ENCODE measurements around the gene SUPT3H.
A peak's percentile ranks its signal among the peaks of the same experiment; 100 is the strongest.

The SUPT3H gene

GRCh38 chr6:45377554-45378333 lies at the start of gene SUPT3H:
Gene SUPT3H, minus strand, starts transcription at chr6:45377934.
- peak; percentile 69 for DNase-seq (ENCODE audit: low spot score)

GRCh38 chr6:45426251-45426650 lies 48.5 kb upstream of the SUPT3H start:
- no peak for DNase-seq (ENCODE audit: low spot score)

- no peak for DNase-seq (ENCODE audit: low spot score)
These were observed 46.7 kb upstream of the SUPT3H start for GRCh38 chr6:45424451-45424861.

GRCh38 chr6:45423824-45424450 lies 46.2 kb upstream of the SUPT3H start:
- DNase-seq (ENCODE audit: low spot score): no peak

- peak; percentile 21 for DNase-seq (ENCODE audit: low spot score)
These were observed 45.5 kb upstream of the SUPT3H start for GRCh38 chr6:45423111-45423823.

GRCh38 chr6:45422503-45423110 lies 44.9 kb upstream of the SUPT3H start:
- DNase-seq (ENCODE audit: low spot score): no peak

- DNase-seq (ENCODE audit: low spot score): peak; percentile 42
These were observed 44.2 kb upstream of the SUPT3H start for GRCh38 chr6:45421709-45422502.

- peak; percentile 27 for DNase-seq (ENCODE audit: low spot score)
These were observed 43.4 kb upstream of the SUPT3H start for GRCh38 chr6:45420909-45421708.

- DNase-seq (ENCODE audit: low spot score): no peak
These were observed 42.6 kb upstream of the SUPT3H start for GRCh38 chr6:45420083-45420908.

- peak; percentile 46 for DNase-seq (ENCODE audit: low spot score)
These were observed 41.9 kb upstream of the SUPT3H start for GRCh38 chr6:45419571-45420082.

GRCh38 chr6:45417436-45417835 lies 39.7 kb upstream of the SUPT3H start:
- no peak for DNase-seq (ENCODE audit: low spot score)

- DNase-seq (ENCODE audit: low spot score): no peak
These were observed 39.0 kb upstream of the SUPT3H start for GRCh38 chr6:45416700-45417099.

GRCh38 chr6:45415788-45416518 lies 38.2 kb upstream of the SUPT3H start:
- DNase-seq (ENCODE audit: low spot score): no peak

- no peak for DNase-seq (ENCODE audit: low spot score)
These were observed 37.6 kb upstream of the SUPT3H start for GRCh38 chr6:45415315-45415714.

- no peak for DNase-seq (ENCODE audit: low spot score)
These were observed 34.2 kb upstream of the SUPT3H start for GRCh38 chr6:45411959-45412358.

- no peak for DNase-seq (ENCODE audit: low spot score)
These were observed 22.3 kb upstream of the SUPT3H start for GRCh38 chr6:45400021-45400420.

GRCh38 chr6:45398075-45398813 lies 20.5 kb upstream of the SUPT3H start:
- DNase-seq (ENCODE audit: low spot score): no peak

- no peak for DNase-seq (ENCODE audit: low spot score)
These were observed 16.9 kb upstream of the SUPT3H start for GRCh38 chr6:45394586-45395095.
